HG03558 (cell line): ENCODE measurements around the gene HOXC13.

Experiments
- ATAC-seq: cut with Tn5 transposase; IDR thresholded peaks from one replicate; pipeline ENCODE4 v1.9.1; 2021; ENCODE audit warnings: moderate number of reproducible peaks; ENCODE audit not compliant: unreplicated experiment; ENCODE audit errors: extremely low read depth

The HOXC13 gene, protein sequence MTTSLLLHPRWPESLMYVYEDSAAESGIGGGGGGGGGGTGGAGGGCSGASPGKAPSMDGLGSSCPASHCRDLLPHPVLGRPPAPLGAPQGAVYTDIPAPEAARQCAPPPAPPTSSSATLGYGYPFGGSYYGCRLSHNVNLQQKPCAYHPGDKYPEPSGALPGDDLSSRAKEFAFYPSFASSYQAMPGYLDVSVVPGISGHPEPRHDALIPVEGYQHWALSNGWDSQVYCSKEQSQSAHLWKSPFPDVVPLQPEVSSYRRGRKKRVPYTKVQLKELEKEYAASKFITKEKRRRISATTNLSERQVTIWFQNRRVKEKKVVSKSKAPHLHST

DNA sequence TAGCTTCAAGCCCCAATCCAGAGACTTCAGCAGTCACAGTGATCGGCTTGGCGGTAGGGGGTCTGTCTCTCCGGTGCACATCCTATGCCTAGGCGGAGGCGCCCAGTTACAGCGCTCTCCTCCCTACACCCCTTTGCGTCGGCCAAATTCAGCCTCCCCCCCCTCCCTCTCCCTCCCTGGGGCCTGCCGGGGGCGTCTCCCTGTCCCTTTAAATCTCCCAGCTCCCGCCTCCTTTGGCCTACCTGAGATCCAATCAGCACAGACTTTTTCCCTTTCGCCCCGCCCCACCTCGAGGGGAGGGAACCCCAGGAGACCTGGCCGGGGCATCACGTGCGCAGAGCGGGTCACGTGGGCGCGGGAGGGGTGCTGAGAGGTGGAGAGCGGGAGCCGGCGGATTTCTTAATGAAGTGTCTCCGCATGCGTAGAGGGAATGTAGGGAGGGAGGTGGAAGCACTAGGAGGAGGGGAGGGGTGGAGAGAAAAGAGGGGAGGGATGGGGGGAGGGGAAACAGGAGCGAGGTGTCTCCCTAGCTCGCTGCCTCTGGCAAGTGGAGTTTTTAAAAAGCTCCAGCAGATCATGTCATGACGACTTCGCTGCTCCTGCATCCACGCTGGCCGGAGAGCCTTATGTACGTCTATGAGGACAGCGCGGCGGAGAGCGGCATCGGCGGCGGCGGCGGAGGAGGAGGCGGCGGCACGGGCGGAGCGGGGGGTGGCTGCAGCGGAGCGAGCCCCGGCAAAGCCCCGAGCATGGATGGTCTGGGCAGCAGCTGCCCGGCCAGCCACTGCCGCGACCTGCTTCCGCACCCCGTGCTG is at the start of gene HOXC13:
Gene HOXC13, plus strand, starts transcription at position 506 of the 815 bp plus-strand sequence. Its CDS starts 76 bp downstream, at position 582.
- ATAC-seq = no peak

DNA sequence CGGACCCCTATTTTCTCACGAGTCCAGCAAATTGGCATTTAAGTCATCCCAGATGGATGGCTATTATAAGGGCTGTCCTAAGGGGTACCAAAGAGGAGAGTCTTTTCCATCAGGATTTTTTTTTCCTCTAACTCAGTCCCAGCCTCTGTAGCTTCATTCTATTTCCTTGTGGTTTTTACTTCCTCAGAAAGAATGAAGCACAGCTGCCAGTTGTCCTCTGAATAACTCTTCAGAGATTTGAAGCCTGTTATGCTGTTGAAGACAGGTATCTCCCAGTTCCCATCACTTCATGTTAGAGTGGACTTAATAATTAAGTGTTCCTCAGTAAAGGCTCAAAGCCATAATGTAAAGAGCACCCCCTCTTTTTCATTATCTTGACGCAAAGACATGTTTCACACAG is 48.5 kb upstream of the HOXC13 start:
- ATAC-seq = no peak

DNA sequence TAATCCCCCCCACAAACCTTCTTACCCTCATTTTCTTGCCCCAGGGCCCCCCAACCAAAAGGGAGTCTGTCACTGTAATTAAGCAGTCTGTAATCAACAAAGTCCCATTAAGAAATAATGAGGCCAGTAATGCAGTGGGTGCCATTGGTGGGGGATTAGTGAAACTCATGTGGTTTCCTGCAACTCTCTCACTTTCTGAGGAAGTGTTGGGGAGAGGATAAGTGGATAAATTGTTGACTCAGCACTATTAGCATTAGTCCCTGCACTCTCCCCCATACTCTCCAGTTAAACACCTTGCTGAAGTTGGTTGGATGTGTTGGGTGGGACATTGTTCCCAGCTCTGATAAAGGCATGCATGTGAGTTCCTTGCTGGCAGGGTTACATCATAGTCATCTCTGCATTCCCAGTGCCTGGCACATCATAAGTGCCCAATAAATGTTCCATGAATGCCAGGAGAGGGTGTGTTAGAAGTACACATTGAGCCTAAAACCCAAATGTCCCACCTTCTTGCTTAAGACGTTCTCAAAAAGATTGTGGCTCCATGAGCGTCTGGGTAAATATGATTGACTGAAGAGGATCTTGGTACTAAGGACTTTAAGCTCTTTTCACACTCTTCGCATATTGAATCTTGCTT is 45.8 kb upstream of the HOXC13 start:
- no peak for ATAC-seq

DNA sequence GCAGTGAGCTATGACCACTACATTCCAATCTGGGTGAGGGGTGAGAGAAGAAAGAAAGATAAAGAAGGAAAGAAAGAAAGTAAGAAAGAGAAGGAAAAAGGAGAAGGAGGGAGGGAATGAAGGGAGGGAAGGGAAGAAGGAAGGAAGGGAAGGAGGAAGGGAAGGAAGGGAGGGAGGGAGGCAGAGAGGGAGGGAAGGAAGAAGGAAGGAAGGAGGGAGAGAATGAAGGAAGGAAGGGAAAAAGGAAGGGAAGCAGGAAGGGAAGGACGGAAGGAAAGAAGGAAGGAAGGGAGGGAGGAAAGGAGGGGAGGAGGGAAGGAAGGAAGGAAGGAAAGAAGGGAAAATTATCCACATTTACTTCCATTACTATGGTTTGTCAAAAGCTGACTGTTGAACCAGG is 39.4 kb upstream of the HOXC13 start:
- no peak for ATAC-seq

DNA sequence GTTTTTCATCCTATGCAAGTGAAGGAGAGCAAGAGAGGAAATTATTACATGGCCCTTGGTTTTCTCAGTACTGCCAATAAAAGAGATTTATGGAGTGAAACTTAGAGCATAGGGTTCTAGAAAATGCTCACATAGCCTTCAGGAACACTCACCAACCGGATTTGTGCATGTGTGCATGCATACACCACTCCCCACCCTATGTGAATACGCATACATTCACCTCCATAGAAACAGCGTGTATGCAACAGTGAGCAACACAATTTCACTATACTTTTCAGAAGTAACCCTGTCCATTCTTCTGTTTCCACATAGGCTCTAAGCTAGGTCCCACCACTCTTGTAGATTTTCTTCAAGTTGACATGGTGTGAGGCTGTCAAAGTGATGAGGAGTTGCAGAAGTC is 31.5 kb upstream of the HOXC13 start:
- ATAC-seq = no peak

DNA sequence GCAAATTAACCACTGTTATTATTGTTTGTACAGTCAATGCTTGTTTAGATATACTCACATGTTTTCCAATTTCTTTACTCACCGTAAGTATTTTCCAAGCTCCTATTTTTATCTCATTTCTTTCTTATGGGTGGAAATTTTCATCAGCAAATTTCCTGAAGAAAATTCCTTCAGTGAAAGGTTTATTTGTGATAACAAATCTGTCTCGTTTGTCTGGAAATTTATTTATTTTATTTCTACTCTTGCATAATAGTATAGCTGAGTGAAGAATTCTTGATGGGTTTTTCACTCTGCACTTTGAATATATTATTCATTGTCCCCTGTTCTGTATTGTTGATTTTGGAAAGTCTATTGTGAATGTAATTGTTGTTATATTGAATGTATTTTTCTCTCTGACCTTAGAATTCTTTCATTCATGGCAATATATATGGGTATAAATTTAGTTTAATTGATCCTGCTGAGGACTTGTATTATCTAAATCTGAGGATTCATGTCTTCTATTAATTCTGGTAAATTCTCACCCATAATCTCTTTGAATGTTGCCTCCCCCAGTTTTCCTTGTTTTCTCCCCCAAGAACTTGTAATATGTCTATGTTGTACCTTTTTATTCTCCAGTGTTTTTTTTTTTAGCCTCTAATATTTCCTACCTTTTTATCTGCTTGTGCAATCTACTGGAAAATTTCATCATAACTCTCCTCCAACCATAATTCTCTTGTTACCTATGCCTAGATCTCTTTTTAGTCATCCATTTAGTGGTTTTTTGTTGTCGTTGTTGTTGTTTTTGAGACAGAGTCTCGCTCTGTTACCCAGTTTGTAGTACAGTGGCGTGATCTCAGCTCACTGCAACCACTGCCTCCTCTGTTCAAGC is 21.6 kb upstream of the HOXC13 start:
- no peak for ATAC-seq

DNA sequence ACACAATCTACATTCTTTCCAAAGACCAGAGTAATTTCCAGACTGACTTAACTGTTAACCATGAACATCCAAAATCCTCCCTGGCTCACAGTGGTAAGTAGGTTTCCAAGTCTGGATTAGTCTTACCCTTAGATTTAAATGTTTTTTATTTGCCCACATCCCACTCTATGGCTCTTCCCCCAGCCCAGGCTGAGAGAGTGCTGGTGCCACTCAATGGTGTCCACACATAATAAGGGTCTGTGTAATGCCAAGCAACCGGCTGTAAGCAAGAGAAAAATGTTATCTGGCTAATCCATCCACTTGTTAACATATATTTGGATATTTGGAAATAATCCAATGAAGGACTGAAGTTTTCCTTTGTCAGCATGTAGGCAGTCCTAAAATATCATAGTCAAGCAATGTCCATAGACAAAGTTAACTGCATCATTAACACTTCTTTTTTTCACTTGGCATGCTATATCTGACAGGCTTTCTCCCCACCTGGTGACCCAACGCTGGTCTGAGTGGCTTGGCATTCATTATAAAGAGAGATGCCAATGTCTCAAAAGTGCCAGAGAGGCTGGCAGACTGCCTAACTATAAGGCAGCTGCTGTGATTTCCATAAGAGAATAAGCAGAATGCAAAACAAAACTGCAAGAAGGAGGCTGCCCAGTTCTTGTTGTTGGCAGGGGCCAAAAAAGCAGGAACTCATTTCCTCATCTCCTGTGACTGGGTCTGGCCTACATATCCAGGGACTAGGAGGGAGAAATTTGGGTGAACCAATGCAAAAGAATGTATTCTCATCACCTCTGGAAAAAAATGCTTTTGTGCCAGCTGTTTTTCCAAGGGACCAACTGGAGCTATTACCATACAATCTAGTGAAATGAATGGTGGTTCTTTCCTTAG is 13.9 kb upstream of the HOXC13 start:
- ATAC-seq = no peak

DNA sequence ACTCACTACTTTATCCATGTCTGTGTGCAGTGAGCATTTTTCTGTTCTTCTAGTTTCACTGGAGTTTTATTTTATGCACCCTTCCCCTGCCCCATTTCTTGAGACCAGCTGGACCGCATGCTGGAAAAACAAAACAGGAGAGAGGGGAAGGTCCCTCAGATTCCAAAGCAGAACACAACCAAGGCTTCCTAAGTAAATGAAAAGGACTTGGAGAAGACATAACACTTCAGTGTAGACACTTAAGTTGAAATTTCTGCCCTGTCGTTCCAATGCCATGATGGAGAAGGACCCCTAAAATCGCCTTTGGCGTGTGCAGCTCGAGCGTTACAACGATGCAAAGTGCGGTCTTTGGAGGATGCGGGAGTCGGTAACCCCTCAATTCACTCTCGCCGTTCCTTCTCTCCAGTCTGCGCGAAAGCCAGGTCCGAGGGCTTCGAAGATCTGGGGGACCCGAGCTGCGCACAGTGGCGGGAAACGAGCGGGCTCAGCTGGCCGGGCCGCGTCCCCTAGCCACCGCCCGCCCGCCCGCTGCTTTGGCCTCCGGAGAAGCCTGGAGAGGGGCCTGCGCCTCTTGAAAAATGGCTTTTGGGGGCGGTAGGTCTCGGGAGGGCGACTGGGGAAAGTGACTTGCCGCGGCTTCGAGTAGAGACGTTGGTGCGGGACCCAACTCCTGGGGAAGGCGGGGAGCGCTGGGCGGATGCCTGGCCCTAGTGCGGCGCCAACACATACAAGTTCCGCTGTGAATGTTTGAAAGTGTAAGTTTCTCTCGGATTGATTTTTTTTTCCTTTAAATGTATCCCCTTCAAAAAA is 11.2 kb upstream of the HOXC13 start:
- no peak for ATAC-seq

DNA sequence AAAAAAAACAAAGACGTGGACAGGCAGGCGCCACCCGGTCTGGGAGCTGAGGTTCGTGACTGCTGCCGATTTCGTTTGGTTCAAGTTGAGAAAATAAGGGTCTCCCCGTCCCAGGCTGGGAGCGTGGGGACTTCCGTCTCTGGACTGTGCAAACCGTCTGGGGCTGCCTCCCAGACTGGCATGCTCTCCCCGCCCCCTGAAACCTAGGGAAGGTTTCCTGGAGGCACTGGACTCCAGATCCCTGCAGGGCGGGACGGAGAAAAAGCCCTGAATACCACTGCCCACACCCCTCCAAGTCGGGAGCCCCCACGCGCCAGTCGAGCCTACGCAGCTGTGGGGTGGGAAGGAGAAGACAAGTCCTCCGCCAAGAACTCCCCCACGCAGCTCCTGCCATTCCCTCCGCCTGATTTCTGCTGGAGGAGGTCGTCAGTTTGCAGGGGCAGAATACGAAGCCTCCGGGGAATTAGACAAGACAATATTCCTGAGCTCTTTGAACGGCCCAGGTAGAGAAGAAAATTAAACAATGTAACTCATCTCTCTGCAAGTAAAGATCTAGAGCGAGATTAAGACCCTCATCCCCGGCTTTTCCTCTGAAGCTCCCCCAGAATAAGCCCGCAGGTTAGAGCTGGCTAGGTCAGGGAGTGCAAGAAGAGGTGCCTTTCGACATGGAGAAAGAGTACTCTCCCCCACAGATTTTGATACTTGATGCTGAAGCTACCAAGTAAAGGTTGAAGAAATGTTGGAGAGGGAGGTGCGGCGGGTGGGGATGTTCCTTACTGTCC is 10.4 kb upstream of the HOXC13 start:
- no peak for ATAC-seq

DNA sequence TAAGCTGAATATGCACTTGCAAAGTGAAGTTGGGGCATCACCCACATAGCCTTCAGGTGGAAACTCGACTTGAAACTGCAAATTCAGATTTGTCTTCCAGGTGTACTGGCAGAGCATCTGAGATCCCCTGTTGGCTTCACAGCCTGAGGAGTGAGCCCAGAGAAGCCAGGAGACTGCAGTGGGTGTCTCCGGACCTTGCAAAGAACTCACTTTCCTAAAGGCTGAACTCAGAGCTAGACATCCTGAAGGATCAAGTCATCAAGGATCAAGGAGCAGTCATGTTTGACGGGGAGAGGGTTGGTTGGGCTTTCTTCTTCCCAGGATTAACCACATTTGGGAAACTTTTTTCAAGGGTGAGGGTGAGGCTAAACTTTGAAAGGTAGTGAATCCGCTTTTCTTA is 9.1 kb upstream of the HOXC13 start:
- ATAC-seq = no peak

DNA sequence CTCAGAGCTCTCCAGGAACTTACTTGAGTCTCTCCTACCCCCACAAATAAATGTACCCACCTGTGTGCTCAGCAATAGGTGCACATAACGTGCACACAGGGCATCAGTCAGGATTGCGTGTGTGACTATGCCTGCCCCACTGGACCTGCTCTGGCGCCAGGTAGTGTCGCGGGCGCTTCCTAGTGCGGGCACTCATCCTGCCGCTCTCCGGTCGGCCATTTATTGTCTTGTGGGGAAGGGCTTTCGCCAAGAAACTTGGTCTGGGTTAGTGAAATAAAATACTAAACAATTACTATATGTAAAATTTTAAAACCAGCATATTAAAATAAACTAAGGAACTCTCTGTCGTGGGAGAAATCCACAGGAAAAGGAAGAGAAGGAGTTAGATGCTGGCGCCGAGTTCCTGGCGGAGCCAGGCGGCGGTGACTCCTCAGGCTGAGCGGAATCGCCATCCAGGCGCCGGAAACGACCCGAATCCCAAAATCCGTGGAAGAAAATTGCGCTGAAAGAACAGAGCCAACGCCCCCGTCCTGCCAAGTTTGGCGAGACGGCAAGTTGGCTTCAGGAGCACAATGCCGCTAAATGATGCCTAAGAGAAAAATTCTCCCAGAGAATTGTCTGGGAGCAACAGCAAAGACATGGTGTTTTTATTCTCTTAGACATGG is 7.9 kb upstream of the HOXC13 start:
- ATAC-seq = no peak

DNA sequence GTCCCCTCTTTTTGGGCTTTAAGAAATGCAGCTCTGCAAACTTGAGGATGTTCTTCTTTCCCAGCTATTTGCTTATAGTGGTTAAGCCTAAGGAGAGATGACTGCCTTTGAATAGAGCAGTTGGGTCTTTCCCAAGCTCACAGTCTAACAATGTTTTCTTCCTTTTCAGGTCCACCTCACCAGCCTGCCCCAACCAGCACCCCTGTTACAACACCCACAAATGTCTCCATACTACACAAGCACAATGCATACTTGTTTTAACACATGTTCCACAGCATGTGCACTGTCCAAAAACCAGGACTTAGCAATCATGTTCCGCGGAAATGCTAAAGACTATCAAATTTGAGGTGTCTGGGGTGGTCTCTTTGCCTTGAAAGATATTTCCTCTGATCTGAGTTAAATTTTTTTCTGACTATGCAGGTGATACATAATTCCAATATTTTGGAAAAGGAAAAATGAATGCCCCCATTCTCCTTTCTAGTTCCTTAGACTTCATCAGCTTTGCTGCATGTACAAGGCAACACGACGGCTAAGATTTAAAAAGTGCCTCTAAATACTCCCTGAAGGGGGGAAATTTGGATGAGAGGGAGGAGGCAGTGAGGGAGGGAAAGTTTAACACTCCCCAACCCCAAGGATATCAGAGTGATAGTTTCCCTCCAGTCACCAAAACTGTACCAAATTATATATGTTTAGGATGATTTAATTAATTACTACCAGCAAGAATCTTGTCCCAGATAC is 6.6 kb upstream of the HOXC13 start:
- ATAC-seq = no peak

DNA sequence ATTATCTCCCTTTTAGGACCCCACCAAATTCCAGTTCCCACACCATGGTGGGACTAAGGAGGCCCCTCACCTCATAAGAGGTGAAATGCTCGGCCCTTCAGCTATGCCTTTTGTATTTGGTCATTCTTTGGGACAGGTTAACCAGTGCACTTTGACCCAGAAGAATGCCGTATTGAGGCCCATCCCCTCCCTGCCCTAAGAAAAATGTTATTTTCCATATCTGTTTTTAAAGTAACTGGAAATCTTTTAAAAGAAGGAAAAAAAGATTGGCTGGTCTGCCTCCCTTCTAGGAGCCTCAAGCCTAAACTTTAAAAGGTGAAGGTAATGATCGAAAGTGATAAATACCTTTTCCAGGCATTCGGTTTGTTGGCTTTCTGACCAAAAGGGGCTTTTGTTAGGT is 5.7 kb upstream of the HOXC13 start:
- no peak for ATAC-seq

DNA sequence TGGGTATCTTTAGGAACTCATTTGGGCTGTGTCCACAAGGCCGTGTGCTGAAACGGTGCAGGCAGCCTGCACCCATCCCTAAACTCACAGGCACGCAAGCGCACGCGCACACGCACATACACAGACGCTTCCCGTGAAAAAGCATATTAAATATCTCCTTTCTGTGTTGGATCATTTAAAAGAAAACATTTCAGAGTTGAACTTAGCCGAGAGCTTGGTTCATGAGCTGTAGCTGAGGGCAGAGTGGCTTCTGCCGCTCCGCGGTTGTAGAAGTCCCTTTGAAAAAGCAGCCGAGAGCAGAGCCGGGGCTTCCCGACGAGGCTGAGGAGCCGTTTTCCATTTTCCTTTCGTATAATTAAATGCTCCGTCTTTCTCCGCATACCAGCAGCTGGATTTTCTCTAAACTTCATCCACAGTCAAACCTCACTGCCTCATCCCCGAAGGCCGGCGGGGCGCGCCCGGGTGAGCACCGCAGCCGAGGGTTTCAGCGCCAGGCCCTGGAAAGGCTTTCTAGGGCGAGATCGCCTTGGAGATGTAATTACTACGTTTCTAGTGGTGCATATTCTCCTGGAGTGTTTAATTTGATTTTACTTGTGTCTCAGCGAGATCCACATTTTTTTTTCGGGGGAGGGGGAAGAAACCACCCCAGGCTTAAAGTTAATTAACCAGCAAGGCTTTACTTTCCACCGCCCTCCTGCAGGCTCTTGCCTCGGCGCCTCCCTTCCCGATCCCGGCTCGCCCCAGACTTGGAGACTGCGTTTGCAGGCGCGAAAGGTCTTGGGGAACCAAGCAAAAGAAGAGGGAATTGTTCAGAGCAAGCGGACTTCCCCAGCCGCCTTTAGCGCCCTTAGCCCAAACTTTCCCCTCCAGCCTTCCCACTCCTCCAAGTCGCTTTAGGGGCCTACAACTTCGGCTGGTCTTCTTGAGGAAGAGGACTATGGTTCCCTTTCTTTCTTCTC is 3.0 kb upstream of the HOXC13 start:
- ATAC-seq = no peak

DNA sequence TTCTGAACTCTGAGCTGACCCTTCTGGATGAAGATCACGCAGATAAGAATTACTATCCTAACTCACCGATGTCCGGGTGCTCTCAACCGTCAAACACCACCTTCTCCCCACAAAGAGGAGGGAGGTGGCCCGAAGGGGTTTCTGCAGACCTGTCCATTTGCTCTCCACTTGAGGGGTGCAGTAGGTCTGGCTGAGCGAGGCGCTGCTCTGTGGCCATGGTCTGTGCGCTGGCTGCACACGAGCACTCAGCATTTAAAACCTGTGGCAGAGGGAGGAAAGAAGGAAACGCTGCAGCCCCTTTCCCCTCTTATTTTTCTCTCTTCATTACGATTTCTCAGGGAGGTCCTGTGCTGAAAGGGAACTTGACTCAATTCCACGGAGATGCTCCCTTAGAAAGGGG is 1.5 kb upstream of the HOXC13 start:
- no peak for ATAC-seq
